Small intestine (tissue), 7 donors: ENCODE measurements around the gene FAM20C. TPM values are rescaled to one million over a fixed set of nuclear protein-coding genes. Genes with fewer than 3 reads are reported as not detected.

Source experiments
- DNase-seq, 2 donors: peaks; one replicate each; pipeline versions ENCODE4 v3.0.0 to v3.0.0-alpha.2; 2013
- FAIRE-seq: peaks from 2 replicates; lab custom pipeline; 2012; peaks lifted over from hg19 to GRCh38; lab: Jason Lieb, UNC
- H3K27ac ChIP-seq, 3 donors: one replicate each; pipeline ENCODE4 v1.5.1; 2013; ENCODE audit warnings: low read length in 2 of 3, mild to moderate bottlenecking in 2 of 3, control low read depth in 1 of 3, inconsistent platforms in 1 of 3, low read depth in 1 of 3, moderate library complexity in 1 of 3
- H3K27me3 ChIP-seq, 3 donors: one replicate each; pipeline ENCODE4 v1.6.1; 2013; ENCODE audit warnings: low read length in 3 of 3, inconsistent platforms in 1 of 3; ENCODE audit not compliant: control insufficient read depth in 3 of 3, insufficient read depth in 3 of 3
- H3K36me3 ChIP-seq, 3 donors: one replicate each; pipeline ENCODE4 v1.6.1; 2013; ENCODE audit warnings: low read length in 3 of 3, inconsistent platforms in 1 of 3, low read depth in 1 of 3, mild to moderate bottlenecking in 1 of 3, moderate library complexity in 1 of 3; ENCODE audit not compliant: control insufficient read depth in 3 of 3, insufficient read depth in 2 of 3
- H3K4me1 ChIP-seq, 3 donors: one replicate each; pipeline ENCODE4 v1.6.1; 2013; ENCODE audit warnings: low read length in 2 of 3, inconsistent platforms in 1 of 3, low read depth in 1 of 3, mild to moderate bottlenecking in 1 of 3, moderate library complexity in 1 of 3; ENCODE audit not compliant: control insufficient read depth in 3 of 3, insufficient read depth in 2 of 3
- H3K4me3 ChIP-seq, 3 donors: one replicate each; pipeline ENCODE4 v1.5.1; 2013; ENCODE audit warnings: low read length in 3 of 3, control low read depth in 1 of 3, inconsistent platforms in 1 of 3, low read depth in 1 of 3, mild to moderate bottlenecking in 1 of 3, moderate library complexity in 1 of 3
- H3K9me3 ChIP-seq, 2 donors: one replicate each; pipeline ENCODE4 v1.6.1; 2013; ENCODE audit warnings: low read depth in 1 of 2, low read length in 1 of 2; ENCODE audit not compliant: control insufficient read depth in 2 of 2, insufficient read depth in 1 of 2
- WGBS, 3 donors: extraction: QIAGEN DNeasy Blood & Tissue Kit; methylation state at CpG; one replicate each; pipeline ENCODE4 v1.1.7; 2013; 5-methylcytosine and 5-hydroxymethylcytosine counted together
- polyA plus RNA-seq, 4 donors: library from polyadenylated mRNA; stranded (reverse) in 3 of 4; unstranded in 1 of 4; fragments of 200-250 nt in 3 of 4; fragments of 120-200 nt in 1 of 4; gene quantifications; one replicate each; pipeline versions ENCODE4 v1.2.1 to v1.2.3, GENCODE V29; 2013
- donor health status: healthy with polysubstance abuse.
- donor health status: control.
- donor health status: control.
- donor health status: Bipolar disorder and iron deficiency.
- donor health status: healthy.

FAM20C gene
- polyA plus RNA-seq, 4 donors, result 19.7 to 69.4 (median 32.1) TPM

DNA sequence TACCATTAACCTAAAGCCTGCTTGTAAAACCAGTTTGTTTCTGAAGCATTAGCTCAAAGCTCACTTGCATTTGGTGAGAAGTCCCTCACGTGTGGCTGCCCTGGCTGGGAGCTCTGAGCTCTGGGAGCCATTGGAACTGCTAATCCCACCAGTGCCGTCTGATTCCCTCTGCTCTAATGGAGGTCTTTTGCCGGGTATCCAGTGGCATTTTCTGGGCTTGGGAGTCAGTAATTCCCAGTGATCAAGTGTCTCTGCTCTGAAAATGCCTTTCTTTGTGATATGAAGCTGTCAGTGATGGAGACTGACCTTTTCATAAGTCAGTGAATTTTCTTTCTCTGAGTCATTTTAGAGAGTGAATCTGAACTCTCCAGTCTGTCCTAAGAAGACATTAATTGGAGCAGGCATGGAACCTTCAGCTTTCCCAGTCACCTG, 36.9 kb upstream of the FAM20C start:
- FAIRE-seq, result no peak
- DNase-seq, result peak in 1 of 2 donors; percentile 66
- peaks cover 0 to 34% (median 4%) of the 10 kb centered on the region in 3 donors for H3K4me1 ChIP-seq
- H3K27me3 ChIP-seq, result no peaks in the 10 kb centered on the region
- H3K36me3 ChIP-seq, result no peaks in the 10 kb centered on the region
- H3K4me3 ChIP-seq, result no peak overlapping the region
- H3K9me3 ChIP-seq, result peaks cover 0 to 5% of the 10 kb centered on the region in 2 donors
- H3K27ac ChIP-seq, result peak overlapping the region in 1 of 3 donors; percentile 3
- 13 to 43% (median 28%) methylated on average over 3 of the region's 3 CpGs for WGBS, 3 donors

GRCh38 chr7:156111-157007, 36.0 kb upstream of the FAM20C start:
- Histone ChIP-seq H3K4me3 (no peak overlapping the region), H3K36me3 (no peaks in the 10 kb centered on the region), H3K27ac (no peak overlapping the region), H3K9me3 (no peaks in the 10 kb centered on the region), H3K4me1 (peaks cover 0 to 25% (median 2%) of the 10 kb centered on the region in 3 donors), H3K27me3 (no peaks in the 10 kb centered on the region)
- FAIRE-seq (no peak), DNase-seq (no peak)
- WGBS, 3 donors, result 85 to 92% (median 89%) methylated on average over 31 of the region's 31 CpGs

GRCh38 chr7:157008-157310, 35.4 kb upstream of the FAM20C start:
- DNase-seq (no peak), FAIRE-seq (no peak)
- Histone ChIP-seq H3K27ac (no peak overlapping the region), H3K36me3 (no peaks in the 10 kb centered on the region), H3K27me3 (no peaks in the 10 kb centered on the region), H3K4me1 (peaks cover 0 to 21% (median 2%) of the 10 kb centered on the region in 3 donors), H3K4me3 (no peak overlapping the region), H3K9me3 (no peaks in the 10 kb centered on the region)
- 91 to 93% (median 91%) methylated on average over 9 of the region's 9 CpGs for WGBS, 3 donors

- DNase-seq (no peak), FAIRE-seq (no peak)
- no peak overlapping the region for H3K4me3 ChIP-seq
- no peaks in the 10 kb centered on the region for H3K9me3 ChIP-seq
- H3K36me3 ChIP-seq, result no peaks in the 10 kb centered on the region
- H3K27me3 ChIP-seq, result no peaks in the 10 kb centered on the region
- peaks cover 0 to 15% (median 2%) of the 10 kb centered on the region in 3 donors for H3K4me1 ChIP-seq
- no peak overlapping the region for H3K27ac ChIP-seq
- WGBS, 3 donors, result 79 to 90% (median 89%) methylated on average over 23 of the region's 23 CpGs
Observed at GRCh38 chr7:157771-158625, 34.4 kb upstream of the FAM20C start.

DNA sequence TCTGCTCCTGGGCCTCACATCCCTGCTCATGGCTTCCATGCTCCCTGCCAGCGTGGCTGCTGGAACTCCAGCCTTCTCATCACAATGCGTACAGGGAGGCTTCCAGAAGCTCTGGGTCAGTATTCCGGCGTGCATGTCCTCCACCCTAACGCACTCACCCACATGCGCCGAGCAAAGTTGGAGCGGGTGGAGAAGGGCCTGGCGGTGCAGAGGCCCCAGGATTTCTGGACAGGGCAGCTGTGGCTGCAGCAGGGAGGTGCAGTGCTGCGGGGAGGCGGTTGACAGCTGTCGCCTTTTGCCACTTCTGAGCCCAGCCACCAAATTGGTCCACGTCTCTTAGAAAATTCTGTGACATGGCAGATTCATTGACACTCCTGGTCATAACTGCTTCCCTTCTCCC, 33.6 kb upstream of the FAM20C start:
- FAIRE-seq (no peak), DNase-seq (no peak)
- 84 to 92% (median 89%) methylated on average over 13 of the region's 13 CpGs for WGBS, 3 donors
- H3K9me3 ChIP-seq, result no peaks in the 10 kb centered on the region
- H3K4me3 ChIP-seq, result no peak overlapping the region
- peaks cover 0 to 20% (median 2%) of the 10 kb centered on the region in 3 donors for H3K4me1 ChIP-seq
- H3K27me3 ChIP-seq, result no peaks in the 10 kb centered on the region
- no peak overlapping the region for H3K27ac ChIP-seq
- H3K36me3 ChIP-seq, result no peaks in the 10 kb centered on the region

GRCh38 chr7:159370-160270, 32.8 kb upstream of the FAM20C start:
- Histone ChIP-seq H3K4me3 (no peak overlapping the region), H3K27me3 (no peaks in the 10 kb centered on the region), H3K27ac (no peak overlapping the region), H3K36me3 (no peaks in the 10 kb centered on the region), H3K9me3 (no peaks in the 10 kb centered on the region), H3K4me1 (peaks cover 0 to 27% (median 2%) of the 10 kb centered on the region in 3 donors)
- WGBS, 3 donors, result 89 to 93% (median 91%) methylated on average over 49 to 50 of the region's 50 CpGs
- FAIRE-seq, result no peak
- no peak for DNase-seq

DNA sequence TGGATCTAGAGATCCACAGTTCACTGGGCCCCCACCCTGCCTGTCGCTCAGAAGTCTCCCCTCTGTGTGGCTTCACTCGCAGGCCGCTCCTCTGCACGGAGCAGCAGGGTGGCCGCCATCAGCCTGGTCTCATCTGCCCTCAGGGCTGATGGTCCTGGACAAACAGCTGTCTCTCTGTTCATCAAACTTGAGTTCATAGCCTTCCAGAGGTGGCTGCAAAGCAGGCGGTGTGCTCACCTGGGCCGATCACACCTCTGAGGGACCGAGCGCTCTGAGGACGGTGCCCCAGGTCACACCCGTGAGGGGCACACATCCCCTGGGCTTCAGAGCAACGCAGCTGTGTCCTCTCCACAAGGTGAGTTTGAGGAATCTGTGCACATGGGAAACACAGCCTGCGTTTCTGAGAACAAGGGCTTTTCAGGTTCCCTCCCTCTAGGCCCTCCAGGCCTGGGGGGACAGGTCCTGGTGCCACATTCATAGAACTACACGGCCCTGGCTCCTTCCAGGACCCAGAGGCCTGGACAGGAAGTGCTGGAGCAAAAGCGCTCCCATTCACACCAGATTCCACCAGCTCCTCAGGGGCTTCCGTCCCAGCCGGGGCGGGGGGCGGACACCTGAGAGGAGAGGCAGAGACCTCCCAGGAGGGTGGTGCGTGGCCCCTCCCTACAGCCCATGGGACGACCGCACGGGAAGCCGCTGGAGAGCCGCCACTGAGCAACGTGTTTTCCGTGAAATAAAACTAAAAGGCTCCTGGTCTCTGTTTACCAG, 31.2 kb upstream of the FAM20C start:
- Histone ChIP-seq H3K36me3 (no peaks in the 10 kb centered on the region), H3K4me1 (peaks cover 0 to 26% (median 2%) of the 10 kb centered on the region in 3 donors), H3K4me3 (no peak overlapping the region), H3K9me3 (no peaks in the 10 kb centered on the region), H3K27me3 (no peaks in the 10 kb centered on the region), H3K27ac (no peak overlapping the region)
- WGBS, 3 donors, result 76 to 83% (median 77%) methylated on average over 27 of the region's 27 CpGs
- DNase-seq (no peak), FAIRE-seq (no peak)
